ENCODE data around the gene TMEM221. TPM values are rescaled to one million over a fixed set of nuclear protein-coding genes. Genes with fewer than 3 reads are reported as not detected.

The TMEM221 gene
- total and polyA plus RNA-seq, 9 of the 15 experiments (the other 6 are each of a cell fraction or from before 2014, with no cell fraction given), result 0.06 to 0.35 TPM; not detected in 7

GRCh38 chr19:17411801-17412200, 36.7 kb downstream of the TMEM221 start:
- H3K9me1 ChIP-seq (ENCODE audit: control insufficient read depth, insufficient read depth, low read length), result no peaks in the 10 kb centered on the region
- FAIRE-seq (no peak), ATAC-seq (no peak), DNase-seq (ENCODE audit: extremely low read depth in 1 of 4, low spot score in 3 of 4) (no peak)
- H3K9me3 ChIP-seq (replicated peaks; ENCODE audit: control insufficient read depth, insufficient read depth, low read depth, low read length), result no peaks in the 10 kb centered on the region
- no peaks in the 10 kb centered on the region for H4K20me1 ChIP-seq (replicated peaks; ENCODE audit: control insufficient read depth, insufficient read depth, low read length)
- H3K9ac ChIP-seq (ENCODE audit: insufficient read depth in 1 of 2, low read depth in 2 of 2, low read length in 2 of 2), result 0 out of 4 replicates have a peak overlapping the region, but pooled peaks of 1 of the 2 experiments have one; percentile 2
- peaks cover 16% of the 10 kb centered on the region for H3K79me2 ChIP-seq (ENCODE audit: control insufficient read depth, insufficient read depth, low read length)
- in situ Hi-C loops (cut with MboI) (no loop called here), intact Hi-C loops (cut with micrococcal nuclease) (no loop called here)
- POLR2A ChIA-PET, result interaction anchor here (0.8 kb wide), 1 partner anchor 10 kb away, joined by 3 read pairs; no protein-coding TSS in a partner anchor
- H3K4me1 ChIP-seq (replicated peaks in 1 of 2; ENCODE audit: control insufficient read depth in 2 of 2, insufficient read depth in 2 of 2, low read length in 2 of 2), result peaks cover 3 to 9% of the 10 kb centered on the region in 2 experiments; a peak in 4 of 5 replicates
- no peak overlapping the region for H3K27ac ChIP-seq (ENCODE audit: extremely low read depth, low read depth, low read length)
- no peak overlapping the region for H2AFZ ChIP-seq (ENCODE audit: low read depth, low read length)
- peaks cover 32% of the 10 kb centered on the region; the same call in 2 of the 3 replicates for H3K36me3 ChIP-seq (ENCODE audit: control insufficient read depth, insufficient read depth, low read length)
- CTCF ChIA-PET (ENCODE audit: low intra/inter-chr PET ratio), result no interaction called here
- H3K4me3 ChIP-seq, result no peak overlapping the region
- H3K4me2 ChIP-seq (ENCODE audit: insufficient read depth, low read length), result no peak overlapping the region
- BruUV-seq (replicated peaks), result no TSS peak
- H3K27me3 ChIP-seq (ENCODE audit: control insufficient read depth in 2 of 2, insufficient read depth in 2 of 2, low read length in 2 of 2), result no peaks in the 10 kb centered on the region
- 79% methylated on average over 10 of the region's 11 CpGs for WGBS (ENCODE audit: insufficient coverage, low coverage, missing lambda C conversion rate)
- no peak for TF ChIP-seq ZNF12 (CRISPR knock-in tag; IDR thresholded peaks at IDR 0.05)
- TF ChIP-seq EHMT2 (IDR thresholded peaks at IDR 0.05), result no peak
- no peak for TF ChIP-seq SP1 (CRISPR knock-in tag; IDR thresholded peaks at IDR 0.05)
- no peak for TF ChIP-seq ZNF121 (CRISPR knock-in tag; conservative IDR thresholded peaks at IDR 0.05)
- TF ChIP-seq TBP (optimal IDR thresholded peaks at IDR 0.05; ENCODE audit: low read depth, low read length), result no peak
- no peak for TF ChIP-seq BACH1 (tag; IDR thresholded peaks at IDR 0.05)
- no peak for TF ChIP-seq PKNOX1 (IDR thresholded peaks at IDR 0.05)
- TF ChIP-seq TRIM28 (IDR thresholded peaks at IDR 0.05), result no peak
- TF ChIP-seq HDAC2 (IDR thresholded peaks at IDR 0.05), result no peak
- TF ChIP-seq THRAP3 (IDR thresholded peaks at IDR 0.05; ENCODE audit: borderline replicate concordance), result no peak
- no peak for TF ChIP-seq JUND (IDR thresholded peaks at IDR 0.05; ENCODE audit: borderline replicate concordance, low read depth, low read length)
- TF ChIP-seq JUND (tag; IDR thresholded peaks at IDR 0.05; ENCODE audit: borderline replicate concordance, low read depth, low read length), result no peak
- TF ChIP-seq TOE1 (IDR thresholded peaks at IDR 0.05; ENCODE audit: borderline replicate concordance), result no peak
- TF ChIP-seq TOE1 (CRISPR knock-in tag; IDR thresholded peaks at IDR 0.05; ENCODE audit: borderline replicate concordance, low read depth), result no peak
- no peak for TF ChIP-seq COPS2 (conservative IDR thresholded peaks at IDR 0.05)
- TF ChIP-seq ZC3H8 (IDR thresholded peaks at IDR 0.05), result no peak
- TF ChIP-seq NFE2L1 (tag; IDR thresholded peaks at IDR 0.05; ENCODE audit: borderline replicate concordance, low read depth), result no peak
- TF ChIP-seq FOXP4 (CRISPR knock-in tag; IDR thresholded peaks at IDR 0.05; ENCODE audit: borderline replicate concordance), result no peak

All from K562 (cell line).